IPS-18c (cell line): ENCODE measurements around the gene CES3.
"Not testable (repeated sequence)": the region's sequence is repeated elsewhere in the genome, so short reads cannot be mapped to it uniquely, and the experiment has no call there.

Experiments used
- H3K4me3 ChIP-seq: 2 replicates; pipeline ENCODE4 v1.7.0; 2013; ENCODE audit warnings: low read depth, mild to moderate bottlenecking, low read length, moderate library complexity; ENCODE audit not compliant: insufficient read depth
- H3K9me3 ChIP-seq: one replicate; pipeline ENCODE4 v1.6.1; 2013; ENCODE audit warnings: mild to moderate bottlenecking, low read length, moderate library complexity; ENCODE audit not compliant: control insufficient read depth, insufficient read depth

Gene CES3

GRCh38 chr16:66937725-66938337 lies 23.2 kb upstream of the CES3 start:
- Histone ChIP-seq H3K9me3 (no peaks in the 10 kb centered on the region), H3K4me3 (no peak overlapping the region)

- no peak overlapping the region for H3K4me3 ChIP-seq
- no peaks in the 10 kb centered on the region for H3K9me3 ChIP-seq
These were observed 21.7 kb upstream of the CES3 start for GRCh38 chr16:66939366-66939765.

DNA sequence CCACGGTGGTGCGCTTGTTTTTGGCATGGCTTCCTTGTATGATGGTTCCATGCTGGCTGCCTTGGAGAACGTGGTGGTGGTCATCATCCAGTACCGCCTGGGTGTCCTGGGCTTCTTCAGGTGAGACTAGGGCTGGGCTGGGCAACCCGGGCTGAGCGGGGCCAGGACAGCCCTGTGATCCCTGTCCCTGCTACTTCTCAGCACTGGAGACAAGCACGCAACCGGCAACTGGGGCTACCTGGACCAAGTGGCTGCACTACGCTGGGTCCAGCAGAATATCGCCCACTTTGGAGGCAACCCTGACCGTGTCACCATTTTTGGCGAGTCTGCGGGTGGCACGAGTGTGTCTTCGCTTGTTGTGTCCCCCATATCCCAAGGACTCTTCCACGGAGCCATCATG lies 20.8 kb upstream of the CES3 start:
- Histone ChIP-seq H3K4me3 (no peak overlapping the region), H3K9me3 (no peaks in the 10 kb centered on the region)

GRCh38 chr16:66942981-66943380 lies 18.1 kb upstream of the CES3 start:
- Histone ChIP-seq H3K4me3 (no peak overlapping the region), H3K9me3 (no peaks in the 10 kb centered on the region)

- Histone ChIP-seq H3K9me3 (no peaks in the 10 kb centered on the region), H3K4me3 (no peak overlapping the region)
These were observed 17.5 kb upstream of the CES3 start for GRCh38 chr16:66943426-66944053.

GRCh38 chr16:66944054-66944441 lies 17.0 kb upstream of the CES3 start:
- Histone ChIP-seq H3K4me3 (no peak overlapping the region), H3K9me3 (no peaks in the 10 kb centered on the region)

GRCh38 chr16:66944971-66945370 lies 16.1 kb upstream of the CES3 start:
- H3K9me3 ChIP-seq = not testable (repeated sequence)

GRCh38 chr16:66945939-66946338 lies 15.1 kb upstream of the CES3 start:
- H3K4me3 ChIP-seq = no peak overlapping the region
- H3K9me3 ChIP-seq = no peaks in the 10 kb centered on the region

More at GRCh38 chr16:66944971-66945370, 16.1 kb upstream of the CES3 start:
- H3K4me3 ChIP-seq = not testable (repeated sequence)

- no peak overlapping the region for H3K4me3 ChIP-seq
- no peaks in the 10 kb centered on the region for H3K9me3 ChIP-seq
These were observed 14.5 kb upstream of the CES3 start for GRCh38 chr16:66946541-66946940.

DNA sequence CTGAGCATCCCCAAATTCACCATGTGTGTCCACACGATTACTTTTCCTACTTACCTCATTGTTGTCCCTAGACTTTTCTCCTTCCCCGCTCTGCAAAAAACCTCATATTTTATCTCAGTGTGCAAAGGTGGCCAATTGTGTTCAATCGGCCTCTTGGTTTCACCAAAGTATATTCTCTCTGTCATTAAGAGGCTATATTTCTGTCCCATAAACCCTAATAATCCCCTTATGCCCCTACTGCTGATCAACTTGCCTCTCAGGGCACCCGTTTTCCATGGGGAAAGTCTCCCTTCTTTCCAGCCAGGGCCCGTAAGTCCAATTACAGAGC lies 14.1 kb upstream of the CES3 start:
- Histone ChIP-seq H3K9me3 (no peaks in the 10 kb centered on the region), H3K4me3 (no peak overlapping the region)

- H3K4me3 ChIP-seq = peak overlapping the region; percentile 43; the same call in 1 of the 2 replicates
- H3K9me3 ChIP-seq = no peaks in the 10 kb centered on the region
These were observed 13.6 kb upstream of the CES3 start for GRCh38 chr16:66947302-66948065.

GRCh38 chr16:66948134-66948836 lies 12.8 kb upstream of the CES3 start:
- Histone ChIP-seq H3K4me3 (peak overlapping the region; percentile 43), H3K9me3 (no peaks in the 10 kb centered on the region)

GRCh38 chr16:66948837-66949225 lies 12.2 kb upstream of the CES3 start:
- Histone ChIP-seq H3K4me3 (no peak overlapping the region; the same call in 1 of the 2 replicates), H3K9me3 (no peaks in the 10 kb centered on the region)

DNA sequence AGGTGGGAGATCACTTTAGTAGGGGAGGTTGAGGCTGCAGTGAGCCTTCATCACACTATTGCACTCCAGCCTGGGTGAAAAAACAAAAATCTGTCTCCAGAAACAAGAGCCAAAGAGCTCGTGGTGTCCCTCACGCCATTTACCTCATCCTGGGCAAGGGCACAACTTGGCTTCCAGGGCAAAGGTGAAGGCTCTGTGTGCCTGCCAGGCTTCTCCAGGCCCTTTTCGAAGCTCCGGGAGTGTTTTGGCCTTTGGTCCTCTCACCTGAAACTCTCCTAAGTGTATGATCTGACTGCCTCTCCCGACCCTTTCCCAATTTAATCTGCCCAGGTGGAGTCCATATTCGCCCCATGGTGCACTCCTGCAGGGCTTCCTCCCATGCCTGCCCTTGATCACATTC lies 11.6 kb upstream of the CES3 start:
- Histone ChIP-seq H3K4me3 (no peak overlapping the region), H3K9me3 (no peaks in the 10 kb centered on the region)

- Histone ChIP-seq H3K4me3 (no peak overlapping the region), H3K9me3 (no peaks in the 10 kb centered on the region)
These were observed 10.6 kb upstream of the CES3 start for GRCh38 chr16:66950437-66950836.

- Histone ChIP-seq H3K9me3 (no peaks in the 10 kb centered on the region), H3K4me3 (no peak overlapping the region)
These were observed 9.9 kb upstream of the CES3 start for GRCh38 chr16:66950971-66951790.

GRCh38 chr16:66952430-66953110 lies 8.5 kb upstream of the CES3 start:
- Histone ChIP-seq H3K4me3 (no peak overlapping the region), H3K9me3 (no peaks in the 10 kb centered on the region)
